T-helper 2 cell treated with Interferon-gamma antibody and Interleukin-4, amounts not matched to agents 100 ng/mL and 5 ng/mL, for 36 hours (primary cell): ENCODE data around the gene STXBP5L. TPM values are rescaled to one million over a fixed set of nuclear protein-coding genes. Genes with fewer than 3 reads are reported as not detected.
"Not testable (repeated sequence)": the region's sequence is repeated elsewhere in the genome, so short reads cannot be mapped to it uniquely, and the experiment has no call there.

ENCODE experiments used
- intact Hi-C: fragments of 100-400 bp; cut with micrococcal nuclease; formaldehyde crosslinking; loops from one replicate; pipeline ENCODE4 v1.15.1; 2023
- total RNA-seq: library from RNA; stranded (reverse); gene quantifications from 2 replicates; pipeline ENCODE4 v1.2.3, GENCODE V29; 2022

Gene STXBP5L
- total RNA-seq, 1 donor from 2014 or later = not detected

GRCh38 chr3:121230194-121230593, 322.2 kb downstream of the STXBP5L start:
- intact Hi-C loops = not testable (repeated sequence)

- intact Hi-C loops = no loop called here
Measured at GRCh38 chr3:121231872-121232271, 323.9 kb downstream of the STXBP5L start.

- intact Hi-C loops = no loop called here
Measured at GRCh38 chr3:121232309-121233225, 324.6 kb downstream of the STXBP5L start.

GRCh38 chr3:121243208-121243607, 335.2 kb downstream of the STXBP5L start:
- intact Hi-C loops = no loop called here

GRCh38 chr3:121252676-121253075, 344.7 kb downstream of the STXBP5L start:
- intact Hi-C loops = no loop called here

- intact Hi-C loops = no loop called here
Measured at GRCh38 chr3:121269389-121269788, 361.4 kb downstream of the STXBP5L start.

- intact Hi-C loops = no loop called here
Measured at GRCh38 chr3:121274411-121274810, 366.4 kb downstream of the STXBP5L start.

GRCh38 chr3:121295452-121295851, 387.4 kb downstream of the STXBP5L start:
- intact Hi-C loops = no loop called here

GRCh38 chr3:121295979-121296378, 388.0 kb downstream of the STXBP5L start:
- intact Hi-C loops = no loop called here

- intact Hi-C loops = no loop called here
Measured at GRCh38 chr3:121324320-121324719, 416.3 kb downstream of the STXBP5L start.

GRCh38 chr3:121330118-121330517, 422.1 kb downstream of the STXBP5L start:
- intact Hi-C loops = no loop called here

- intact Hi-C loops = no loop called here
Measured at GRCh38 chr3:121330634-121331033, 422.6 kb downstream of the STXBP5L start.

- intact Hi-C loops = not testable (repeated sequence)
Measured at GRCh38 chr3:121355960-121356359, 448.0 kb downstream of the STXBP5L start.

GRCh38 chr3:121362035-121362734, 454.2 kb downstream of the STXBP5L start:
- intact Hi-C loops = no loop called here

- intact Hi-C loops = not testable (repeated sequence)
Measured at GRCh38 chr3:121388308-121388707, 480.3 kb downstream of the STXBP5L start.

GRCh38 chr3:121395967-121396366, 488.0 kb downstream of the STXBP5L start:
- intact Hi-C loops = not testable (repeated sequence)

- intact Hi-C loops = not testable (repeated sequence)
Measured at GRCh38 chr3:121398051-121398450, 490.0 kb downstream of the STXBP5L start.

GRCh38 chr3:121399820-121400219, 491.8 kb downstream of the STXBP5L start:
- intact Hi-C loops = no loop called here

GRCh38 chr3:121405631-121406030, 497.6 kb downstream of the STXBP5L start:
- intact Hi-C loops = no loop called here

- intact Hi-C loops = no loop called here
Measured at GRCh38 chr3:121411523-121411922, 503.5 kb downstream of the STXBP5L start.

- intact Hi-C loops = no loop called here
Measured at GRCh38 chr3:121414924-121415323, 506.9 kb downstream of the STXBP5L start.

- intact Hi-C loops = no loop called here
Measured at GRCh38 chr3:121418182-121418581, 510.2 kb downstream of the STXBP5L start.
